DMS79 (cell line): ENCODE measurements around the gene IDH3A.

Experiments used
- DNase-seq: peaks from one replicate; lab custom pipeline; 2025; lab: John Stamatoyannopoulos, UW

The IDH3A gene

DNA sequence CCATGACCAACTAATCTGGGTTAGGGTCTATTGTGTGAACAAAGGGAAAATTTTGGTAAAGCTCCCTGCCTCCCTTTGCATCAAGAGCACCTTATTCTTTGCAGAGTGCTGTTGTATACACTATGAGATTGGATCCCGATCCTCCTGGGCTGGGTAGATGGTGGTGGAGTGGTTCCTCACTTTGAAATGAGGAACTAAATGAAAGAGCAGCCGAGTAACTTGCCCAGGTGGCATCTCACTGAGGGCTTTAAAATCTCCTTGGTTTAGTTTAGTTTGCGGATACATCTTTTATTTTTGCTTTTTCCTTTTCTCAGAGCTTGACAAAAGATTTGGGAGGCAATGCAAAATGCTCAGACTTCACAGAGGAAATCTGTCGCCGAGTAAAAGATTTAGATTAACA lies 19.4 kb downstream of the IDH3A start:
- DNase-seq: no peak

DNA sequence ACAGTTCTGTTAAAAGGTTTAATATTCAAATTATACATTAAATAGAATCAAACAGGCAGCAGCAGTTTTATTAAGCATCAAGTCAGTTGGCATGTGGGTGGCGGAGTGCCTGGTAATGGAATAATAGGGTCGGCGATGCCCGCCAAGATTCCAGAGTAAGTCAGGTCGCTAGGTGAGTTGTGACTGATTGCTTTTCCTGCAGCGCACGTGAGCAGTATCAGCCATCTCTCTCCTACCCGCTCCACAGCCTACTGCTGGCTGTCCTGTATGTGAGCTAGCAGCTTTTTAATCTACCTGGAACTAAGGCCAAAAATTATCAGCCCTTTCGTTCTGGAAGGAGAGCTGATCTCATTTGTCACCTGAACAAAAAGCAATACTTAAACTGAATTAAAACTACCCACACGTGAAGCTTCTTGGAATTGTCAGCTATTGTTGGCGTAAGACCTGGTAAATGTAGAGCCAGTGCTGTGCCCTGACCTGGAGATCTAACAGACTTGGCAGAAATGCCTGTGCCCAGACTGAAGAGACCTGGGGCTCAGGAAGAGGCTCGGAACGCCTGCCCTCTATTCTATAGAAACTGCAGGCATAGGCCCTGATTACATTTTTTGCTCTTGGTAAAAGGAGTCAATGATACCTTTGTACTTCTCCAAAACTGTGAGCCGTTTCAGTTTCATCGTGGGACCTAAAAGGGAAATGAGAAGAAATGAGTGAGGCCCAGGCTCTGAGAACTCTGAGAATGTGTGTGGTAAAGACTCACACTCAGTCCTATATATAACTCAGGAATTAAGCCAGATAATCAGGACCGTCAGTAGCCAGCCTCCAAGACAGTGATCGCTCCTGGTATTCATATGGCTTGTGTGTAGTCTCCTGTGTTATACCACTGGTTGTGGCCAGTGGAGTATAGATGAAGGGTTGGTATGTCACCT lies 21.9 kb downstream of the IDH3A start:
- DNase-seq: no peak

DNA sequence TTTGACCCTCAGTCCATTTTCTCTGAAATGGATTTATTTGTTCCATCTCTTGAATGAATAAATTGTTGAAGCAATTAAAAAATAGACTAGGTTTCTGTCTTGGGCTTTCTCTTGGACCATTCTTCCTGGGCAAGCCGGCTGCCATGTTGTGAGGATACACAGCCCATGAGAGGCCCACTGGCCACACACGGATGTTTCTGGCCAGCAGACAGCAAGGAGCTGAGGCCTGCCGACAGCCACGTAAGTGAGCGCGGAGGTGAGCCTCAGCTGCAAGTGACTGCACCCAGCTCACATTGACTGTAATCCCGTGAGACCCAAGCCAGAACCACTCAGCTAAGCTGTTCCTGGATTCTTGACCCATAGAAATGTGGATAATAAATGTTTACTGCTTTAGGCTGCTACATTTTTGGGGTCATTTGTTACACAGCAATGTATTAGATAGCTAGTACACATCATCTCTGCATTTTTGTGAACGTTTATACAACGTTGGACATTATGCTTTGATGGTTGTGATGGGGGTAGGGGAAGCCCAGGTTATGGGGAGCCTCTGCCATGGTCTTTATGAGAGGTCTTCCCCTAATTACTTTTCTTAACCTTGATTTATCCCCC lies 22.8 kb downstream of the IDH3A start:
- no peak for DNase-seq

DNA sequence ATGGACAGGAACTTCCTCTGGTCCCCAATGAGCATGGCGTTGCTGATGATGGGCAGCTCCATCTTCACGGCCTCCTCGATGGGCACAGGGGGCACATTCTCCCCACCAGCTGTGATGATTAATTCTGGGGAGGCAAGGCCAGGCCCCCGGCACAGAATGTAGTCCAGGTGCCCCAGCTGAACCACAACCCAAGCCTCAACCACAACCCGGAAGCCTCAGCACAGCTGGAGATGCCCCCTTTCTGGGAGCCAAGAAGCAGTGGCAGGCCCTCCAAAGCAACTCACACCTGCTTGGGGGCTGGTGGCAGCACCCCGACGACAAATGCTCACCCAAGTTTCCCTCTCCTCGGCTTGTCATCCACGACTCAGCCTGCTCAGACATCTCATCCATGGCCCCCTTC lies 25.2 kb downstream of the IDH3A start:
- no peak for DNase-seq

DNA sequence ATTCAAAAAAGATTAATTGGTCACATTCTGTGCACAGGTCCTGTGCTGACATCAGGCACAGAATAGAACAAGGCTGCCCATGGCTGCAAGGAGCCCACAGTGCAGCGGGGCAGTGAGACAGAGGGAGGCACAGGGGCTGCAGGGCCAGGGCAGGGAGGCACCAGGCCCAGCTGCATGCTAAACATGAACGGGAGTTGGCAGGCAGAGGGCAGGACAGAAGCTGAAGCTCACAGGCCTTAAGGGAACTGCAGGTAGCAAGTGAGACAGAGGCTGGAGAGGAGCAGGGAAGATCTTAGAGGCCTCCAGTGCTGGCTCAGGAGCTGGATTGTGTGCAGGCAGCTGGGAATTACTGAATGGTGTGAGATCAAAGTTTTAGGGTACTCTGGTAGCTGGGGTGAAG lies 26.2 kb downstream of the IDH3A start:
- DNase-seq: no peak

DNA sequence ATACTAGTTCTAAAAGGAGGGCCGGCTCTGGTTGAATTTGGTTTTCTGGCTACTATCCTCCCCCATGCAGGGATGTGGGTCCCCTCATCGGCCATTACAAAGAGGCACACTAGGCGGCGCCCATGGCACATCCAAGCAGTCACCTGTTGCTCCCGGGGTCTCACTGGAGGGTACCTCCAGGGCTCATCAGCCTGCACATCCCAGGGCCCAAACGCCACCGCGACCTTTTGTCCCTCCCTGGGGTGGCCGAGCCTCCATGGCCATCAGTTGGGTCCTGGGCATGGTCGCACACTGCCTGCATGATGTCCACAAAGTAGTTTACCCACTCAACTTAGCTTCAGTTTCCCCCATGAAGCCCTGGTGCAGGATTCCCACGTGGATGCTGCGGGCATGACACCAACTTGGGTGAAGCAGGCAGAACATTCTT lies 28.3 kb downstream of the IDH3A start:
- no peak for DNase-seq

DNA sequence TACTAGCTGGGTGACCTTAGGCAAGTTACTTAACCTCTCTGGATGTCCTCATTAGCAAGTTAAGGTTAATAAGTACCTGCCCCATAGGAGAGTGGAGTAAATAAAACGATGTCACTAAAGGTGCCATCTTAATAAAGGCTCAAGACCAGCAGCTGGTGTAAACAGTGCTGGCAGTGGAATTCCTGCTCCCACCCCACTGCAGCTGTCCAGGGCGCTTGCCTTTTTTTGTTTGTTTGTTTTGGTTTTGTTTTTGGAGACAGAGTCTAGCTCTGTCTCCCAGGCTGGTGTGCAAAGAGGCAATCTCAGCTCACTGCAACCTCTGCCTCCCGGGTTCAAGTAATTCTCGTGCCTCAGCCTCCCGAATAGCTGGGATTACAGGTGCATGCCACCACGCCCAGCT lies 28.9 kb downstream of the IDH3A start:
- no peak for DNase-seq

DNA sequence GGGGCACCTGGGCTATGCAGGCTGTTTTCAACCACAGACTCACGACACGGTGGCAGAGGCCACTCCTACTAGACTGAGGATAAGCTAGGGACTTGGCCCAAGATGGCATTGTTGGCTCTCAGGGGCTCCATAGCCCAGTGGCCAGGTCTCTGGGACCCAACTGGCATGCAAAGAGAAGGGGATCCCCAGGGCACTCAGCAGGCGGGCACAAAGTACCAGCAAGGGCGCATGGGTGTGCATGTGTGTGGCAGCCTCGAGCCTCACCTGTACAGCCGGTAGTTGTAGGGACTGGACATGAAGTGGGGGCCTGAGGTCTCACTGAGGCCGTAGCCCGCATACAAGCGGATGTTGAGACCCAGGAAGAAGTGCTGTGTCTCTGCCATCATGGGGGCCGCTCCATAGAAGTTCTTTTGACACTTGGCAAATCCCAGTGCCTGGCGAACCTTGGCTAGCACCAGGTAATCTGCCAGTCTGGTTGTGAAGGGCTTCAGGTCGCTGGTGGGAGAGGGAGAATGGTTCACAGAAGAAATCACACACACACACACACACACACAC lies 30.2 kb downstream of the IDH3A start:
- DNase-seq: no peak

DNA sequence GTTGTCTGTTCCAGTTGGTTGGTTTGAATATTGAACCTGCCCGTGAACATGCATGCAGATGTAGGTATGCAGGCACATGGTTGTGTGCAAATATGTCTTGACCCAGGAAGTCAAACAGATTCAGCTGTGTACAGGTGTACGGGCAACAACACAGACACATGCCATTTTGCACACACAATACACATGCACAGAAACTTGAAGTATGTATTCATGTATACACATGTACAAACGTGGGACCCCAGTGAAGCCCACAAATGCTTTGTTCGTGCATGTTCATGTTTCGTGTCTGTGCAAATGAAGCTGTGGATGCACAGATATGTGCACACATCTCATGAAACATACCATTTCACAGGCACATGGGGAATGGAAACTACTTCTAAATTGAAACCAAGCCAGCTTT lies 30.7 kb downstream of the IDH3A start:
- DNase-seq: no peak

DNA sequence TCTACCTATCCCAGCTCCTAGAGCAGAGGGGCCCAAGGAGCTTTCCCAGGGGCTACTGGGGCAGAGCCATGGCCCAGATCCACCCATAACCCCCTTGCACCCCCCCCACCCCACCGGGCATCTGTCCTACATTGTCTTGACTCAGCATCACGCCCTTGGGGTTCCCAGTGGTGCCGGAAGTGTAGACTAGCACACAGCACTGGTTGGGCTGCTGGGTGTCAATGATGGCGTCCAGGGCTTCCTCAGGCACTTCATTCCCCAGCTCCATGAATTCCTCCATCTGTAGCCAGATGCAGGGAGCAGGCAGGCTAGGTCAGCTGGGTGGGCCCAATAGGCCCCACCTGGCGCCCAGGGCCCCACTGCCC lies 33.2 kb downstream of the IDH3A start:
- no peak for DNase-seq

DNA sequence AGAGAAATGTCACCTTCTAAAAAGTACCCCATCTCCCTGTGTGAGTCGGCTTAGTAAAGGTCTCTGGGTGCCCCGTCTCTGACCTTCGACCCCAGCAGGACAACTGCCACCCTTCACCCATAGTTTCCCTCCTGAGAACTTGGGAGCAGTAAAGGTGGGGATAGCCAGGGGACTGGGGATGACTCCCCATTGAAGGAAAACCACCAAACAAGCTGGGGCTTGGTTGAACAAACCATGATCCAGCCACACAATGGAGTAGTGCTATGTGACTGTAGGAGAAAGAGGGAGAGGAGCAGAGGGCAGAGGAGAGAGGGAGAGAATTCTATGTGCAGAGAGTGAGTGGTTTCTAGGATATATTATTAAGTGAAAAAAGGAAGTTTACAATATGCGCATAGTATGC lies 33.7 kb downstream of the IDH3A start:
- DNase-seq: no peak

DNA sequence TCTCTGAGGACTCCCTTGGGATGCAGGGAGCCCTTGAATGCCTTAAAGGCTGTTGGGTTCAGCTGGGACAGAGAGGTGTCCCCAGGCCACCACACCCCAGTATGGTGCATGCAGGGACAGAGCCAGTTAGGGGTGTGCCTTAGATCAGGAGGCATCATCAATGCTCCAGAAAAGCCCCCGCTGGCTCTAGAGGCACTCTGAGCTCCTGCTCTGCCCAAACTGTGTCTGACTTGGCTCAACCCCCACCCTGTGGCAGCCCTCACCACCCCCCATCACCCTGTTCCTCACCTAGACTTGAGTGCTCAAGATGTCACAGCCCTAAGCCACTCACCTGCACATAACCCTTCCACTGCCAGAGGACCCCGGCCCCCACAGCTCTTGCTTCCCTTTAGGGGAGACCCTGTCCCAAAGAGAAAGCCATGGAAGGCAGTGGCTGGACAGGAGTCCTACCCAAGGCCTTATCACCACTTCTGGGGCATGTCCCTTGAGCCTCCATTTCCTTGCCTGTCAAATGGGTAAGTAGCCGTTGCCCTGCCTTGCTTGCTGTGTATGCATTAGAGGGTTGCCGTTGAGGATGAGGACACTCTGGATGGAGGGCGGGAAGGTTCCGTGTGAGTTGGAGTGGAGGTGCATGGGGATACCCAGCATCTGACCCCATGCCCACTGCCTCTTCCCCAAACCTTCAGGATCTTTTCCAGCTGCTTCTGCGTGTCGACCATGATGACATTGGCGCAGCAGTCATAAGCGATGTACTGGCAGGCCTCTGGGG lies 43.8 kb downstream of the IDH3A start:
- DNase-seq: no peak

DNA sequence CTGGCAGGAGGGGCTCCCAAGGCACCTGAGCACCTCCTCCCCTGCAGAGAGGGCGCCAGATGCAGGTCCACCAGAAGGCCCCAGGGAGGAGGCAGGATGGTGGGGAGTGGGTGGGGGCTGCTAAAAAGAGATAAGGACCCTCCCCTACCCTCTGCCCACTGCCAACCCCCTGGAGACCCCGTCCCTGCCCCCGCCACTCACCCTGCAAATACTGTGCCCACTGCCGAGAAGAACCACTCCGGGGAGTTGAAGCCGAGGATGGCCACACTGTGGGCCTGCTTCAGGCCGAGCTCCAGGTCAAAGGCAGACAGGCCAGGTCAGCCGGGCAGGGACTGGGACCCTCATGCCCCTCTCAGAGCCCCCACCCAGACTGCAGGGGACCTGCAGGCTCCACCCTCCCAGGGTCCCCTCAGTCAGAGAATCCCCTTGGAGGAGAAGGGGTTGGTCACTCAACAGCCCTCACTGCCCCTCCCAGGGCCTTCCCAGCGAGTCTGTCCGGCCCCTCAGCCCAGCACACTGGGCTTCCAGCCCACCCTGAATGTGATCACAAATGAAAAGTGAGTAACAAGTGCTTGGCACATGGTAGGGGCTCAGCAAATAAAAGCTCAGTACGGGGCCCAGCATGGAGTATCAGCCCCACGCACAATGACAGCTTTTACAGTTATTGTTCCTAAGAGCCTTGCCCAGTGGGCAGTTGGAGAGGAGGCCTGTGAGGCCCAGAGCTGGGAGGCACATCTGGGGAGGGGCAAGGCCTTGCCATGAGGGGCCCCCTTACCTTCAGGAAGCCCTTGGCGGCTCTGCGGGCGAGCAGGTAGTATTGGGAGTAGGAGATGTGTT lies 44.8 kb downstream of the IDH3A start:
- DNase-seq: no peak

DNA sequence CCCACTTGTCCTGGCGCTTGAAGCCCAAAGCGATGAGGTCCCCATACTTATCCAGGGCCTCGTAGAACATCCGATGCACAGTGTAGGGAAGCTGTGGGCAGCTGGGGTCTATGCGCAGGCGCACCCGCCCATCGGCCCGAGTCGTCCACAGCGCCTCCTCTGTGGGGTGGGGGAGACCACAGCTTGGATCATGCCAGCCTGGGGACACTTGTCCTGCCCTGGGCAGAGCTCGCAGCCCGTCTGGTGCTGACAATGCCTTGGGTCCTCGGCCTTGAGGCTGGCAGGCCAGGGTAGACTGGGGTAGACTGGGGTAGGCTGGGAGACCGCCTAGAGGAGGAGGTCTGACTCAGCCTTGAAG lies 45.4 kb downstream of the IDH3A start:
- DNase-seq: no peak

DNA sequence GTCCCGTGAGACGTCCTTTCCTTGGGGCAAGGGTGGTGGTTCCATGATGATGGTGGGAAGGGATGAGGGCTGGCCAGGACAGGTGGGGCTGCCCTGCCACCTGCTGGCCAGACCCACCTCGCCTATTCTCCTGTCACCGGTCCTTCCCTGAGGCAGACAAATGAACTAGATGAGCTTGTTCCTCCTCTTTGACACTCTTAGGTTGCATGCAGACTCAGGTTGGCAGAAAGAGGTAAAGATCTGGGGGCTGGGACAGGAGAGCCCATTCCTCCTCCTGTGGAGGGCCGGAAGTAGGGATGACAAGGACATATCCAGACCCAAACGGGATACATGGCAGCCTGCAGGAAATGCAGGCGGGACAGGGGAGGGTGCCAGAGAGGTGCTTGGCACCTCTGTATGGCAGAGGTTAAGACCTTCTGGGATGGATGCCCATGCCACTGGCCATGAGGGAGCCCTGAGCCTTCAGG lies 46.6 kb downstream of the IDH3A start:
- no peak for DNase-seq

DNA sequence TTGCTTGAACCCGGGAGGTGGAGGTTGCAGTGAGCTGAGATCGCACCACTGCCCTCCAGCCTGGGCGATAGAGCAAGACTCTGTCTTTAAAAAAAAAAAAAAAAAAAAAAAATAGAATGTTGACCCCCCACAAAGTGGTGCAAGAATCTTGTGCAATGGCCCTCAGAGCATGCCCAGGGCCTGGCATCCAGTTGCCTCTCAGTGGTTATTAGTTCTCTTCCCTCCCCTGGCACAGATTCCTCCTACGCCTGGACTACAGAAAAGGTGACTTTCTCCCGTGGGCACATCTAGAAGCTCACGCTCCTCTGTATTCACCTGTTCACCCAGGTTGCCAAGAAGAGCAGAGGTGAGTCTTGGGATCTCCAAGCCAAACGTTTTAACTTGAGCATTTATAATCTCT lies 48.5 kb downstream of the IDH3A start:
- DNase-seq: no peak

DNA sequence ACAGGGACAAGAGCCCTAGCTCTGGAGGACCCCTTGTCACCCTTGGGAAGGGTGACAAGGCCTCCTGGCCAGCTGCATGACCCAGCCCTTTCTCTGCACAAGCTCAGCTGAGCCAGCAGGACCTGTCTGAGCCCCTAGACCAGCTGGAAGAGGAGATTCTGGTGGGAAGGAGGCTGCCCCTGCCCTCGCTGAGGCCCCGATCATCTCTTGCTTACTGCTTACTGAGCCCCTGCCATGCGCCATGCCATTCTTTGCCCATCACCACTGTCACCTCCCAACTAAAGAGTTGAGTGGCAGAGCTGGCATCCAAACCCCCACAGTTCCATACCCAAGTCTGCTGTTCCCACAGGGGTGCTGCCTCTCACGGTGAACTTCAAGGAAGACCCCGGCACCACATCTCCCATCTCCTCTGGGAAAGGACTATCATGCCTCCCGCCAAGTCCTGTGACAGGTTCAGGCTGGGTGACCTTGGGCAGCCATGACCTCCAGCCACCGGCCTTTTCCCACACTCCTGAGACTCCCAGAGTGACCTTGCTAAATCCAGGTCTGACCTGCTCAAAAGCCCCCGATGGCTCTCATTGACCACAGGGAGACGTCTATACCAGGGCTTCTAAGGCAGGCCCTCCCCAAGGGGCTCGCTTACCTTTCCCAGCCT lies 51.2 kb downstream of the IDH3A start:
- no peak for DNase-seq

DNA sequence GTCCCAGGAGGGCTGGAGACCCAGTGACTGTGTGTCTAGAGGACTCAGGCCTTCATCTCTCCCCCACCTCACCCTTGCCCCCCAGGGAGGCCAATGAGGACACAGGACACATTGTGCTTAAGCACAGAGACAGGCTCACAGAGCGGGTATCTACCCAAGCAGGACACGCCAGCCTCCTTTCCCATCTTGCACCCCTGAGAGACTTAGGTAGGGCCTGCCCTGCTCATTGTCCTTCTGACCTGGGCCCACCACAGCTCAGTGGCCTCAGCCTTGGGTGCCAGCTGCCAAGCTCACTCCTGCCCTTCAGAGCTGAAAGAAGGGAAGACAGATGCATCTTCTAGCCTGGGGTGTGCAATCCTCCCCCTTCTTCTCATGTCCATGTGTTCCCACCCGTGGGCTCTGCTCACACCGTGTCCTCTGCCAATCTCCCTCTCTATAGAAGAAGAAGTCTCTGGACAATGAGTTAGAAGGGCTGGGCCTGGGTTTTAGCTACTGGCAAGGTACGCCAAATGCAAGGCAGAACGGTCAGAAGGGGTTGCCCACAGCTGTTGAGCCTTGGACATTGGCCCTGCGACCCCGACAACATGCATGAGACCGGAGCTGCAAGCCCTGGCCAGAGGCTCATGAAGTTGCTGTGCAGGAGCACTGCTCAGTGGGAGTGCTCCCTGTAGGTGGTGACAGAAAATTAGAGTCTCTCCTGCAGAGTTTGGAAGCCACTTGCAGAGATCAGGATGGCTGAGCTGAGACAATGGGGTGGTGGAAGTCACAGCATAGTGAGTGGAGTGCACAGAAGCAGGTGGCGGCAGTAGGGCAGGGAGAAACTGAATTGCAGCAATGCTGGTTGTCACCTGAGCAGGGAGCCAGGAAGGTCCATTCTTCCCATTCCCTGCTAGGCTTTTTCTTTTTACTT lies 52.4 kb downstream of the IDH3A start:
- DNase-seq: no peak

DNA sequence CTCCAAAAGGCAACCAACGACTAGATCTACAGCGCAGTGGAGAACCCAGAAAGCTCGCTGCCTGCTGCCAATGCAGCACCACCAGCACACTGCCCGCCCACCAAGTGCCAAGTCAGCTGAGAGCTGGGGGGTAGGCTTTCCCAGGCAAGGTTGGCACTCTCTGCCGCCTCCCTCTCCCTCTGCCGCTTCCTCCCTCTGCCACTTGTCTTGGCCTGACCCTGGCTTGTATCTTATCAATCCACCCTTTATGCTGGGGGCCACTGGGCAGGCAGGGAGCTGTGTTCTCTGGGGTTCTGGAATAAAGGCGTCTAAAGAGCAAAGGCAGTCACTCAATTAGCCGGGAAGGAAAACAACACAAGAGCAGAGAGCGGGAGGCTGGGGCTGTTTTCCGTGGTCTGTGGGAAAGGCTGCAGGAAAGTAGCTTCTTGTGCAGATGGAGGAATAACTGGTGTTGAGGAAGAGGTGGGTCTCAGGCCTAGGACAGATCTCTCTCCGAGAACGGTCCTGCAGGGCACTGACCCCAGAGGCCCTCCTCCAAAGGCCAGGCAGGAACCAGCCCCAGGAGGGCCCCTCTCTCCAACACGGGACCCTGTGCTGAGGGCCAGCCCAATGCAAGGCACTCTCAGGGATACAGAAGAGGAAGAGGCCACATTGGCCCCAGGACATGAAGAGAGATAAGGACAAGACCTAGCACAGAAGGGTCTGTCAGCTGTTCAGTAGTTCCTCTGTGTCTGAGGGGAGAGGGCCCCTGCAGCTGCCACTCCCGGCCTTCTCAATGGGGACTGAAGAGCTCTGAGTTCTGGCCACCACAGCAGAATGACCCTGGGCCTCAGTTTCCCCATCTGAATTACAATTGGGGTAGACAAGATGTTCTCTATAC lies 54.4 kb downstream of the IDH3A start:
- DNase-seq: no peak
